AG04450 (cell line): ENCODE data around the gene FAM185A. TPM values are rescaled to one million over a fixed set of nuclear protein-coding genes. Genes with fewer than 3 reads are reported as not detected.
"Not testable (repeated sequence)": the region's sequence is repeated elsewhere in the genome, so short reads cannot be mapped to it uniquely, and the experiment has no call there.

Experiments
- CTCF ChIA-PET: fragments of 300-600, 350-600 bp; formaldehyde crosslinking; extraction: SDS; loops from one replicate; lab custom pipeline; 2022; ENCODE audit warnings: antibody characterized with exemption, inconsistent platforms; lab: Charles Lee
- POLR2A ChIA-PET: fragments of 350-600 bp; formaldehyde crosslinking; extraction: SDS; loops from one replicate; lab custom pipeline; 2021; ENCODE audit warnings: antibody characterized with exemption, inconsistent platforms; lab: Yijun Ruan, JAX
- DNase-seq: peaks from one replicate; pipeline ENCODE4 v3.0.0-alpha.2; 2011; ENCODE audit warnings: low read depth, low spot score
- H3K27ac ChIP-seq: one replicate; pipeline ENCODE4 v1.5.1; 2012; ENCODE audit warnings: low read depth, low read length, control low read depth
- H3K27me3 ChIP-seq: one replicate; pipeline ENCODE4 v1.6.0; 2012; ENCODE audit warnings: low read length; ENCODE audit not compliant: control insufficient read depth, insufficient read depth
- H3K4me3 ChIP-seq: 2 replicates; pipeline ENCODE4 v1.5.1; 2011; ENCODE audit warnings: mild to moderate bottlenecking, low read depth, low read length, control low read depth
- H3K9me3 ChIP-seq: 2 replicates; pipeline ENCODE4 v1.5.1; 2012; ENCODE audit warnings: low read length; ENCODE audit not compliant: control insufficient read depth, insufficient read depth
- CTCF ChIP-seq: IDR thresholded peaks from 2 replicates; pipeline ENCODE4 v1.5.1; 2011; ENCODE audit warnings: low read depth, low read length, control low read depth, inconsistent platforms
- polyA plus RNA-seq: library from polyadenylated mRNA; depleted of rRNA; stranded (reverse); fragments of >200 nt; gene quantifications from 2 replicates; pipeline ENCODE4 v1.2.3, GENCODE V29; 2011

Gene FAM185A
- polyA plus RNA-seq, 1 experiment: 4.0 TPM

GRCh38 chr7:102788770-102789169 is 40.0 kb downstream of the FAM185A start:
- POLR2A ChIA-PET, H3K9me3 ChIP-seq, DNase-seq, CTCF ChIA-PET, H3K4me3 ChIP-seq, H3K27ac ChIP-seq, H3K27me3 ChIP-seq: not testable (repeated sequence)

GRCh38 chr7:102790364-102791100 is 41.7 kb downstream of the FAM185A start:
- H3K27me3 ChIP-seq, DNase-seq, H3K4me3 ChIP-seq, H3K27ac ChIP-seq, CTCF ChIA-PET, H3K9me3 ChIP-seq, POLR2A ChIA-PET: not testable (repeated sequence)

- CTCF ChIA-PET, DNase-seq, H3K4me3 ChIP-seq, H3K27ac ChIP-seq, H3K27me3 ChIP-seq, POLR2A ChIA-PET, H3K9me3 ChIP-seq: not testable (repeated sequence)
Measured at GRCh38 chr7:102791367-102791766, 42.6 kb downstream of the FAM185A start.

- POLR2A ChIA-PET, H3K9me3 ChIP-seq, H3K27me3 ChIP-seq, H3K27ac ChIP-seq, CTCF ChIA-PET, DNase-seq, H3K4me3 ChIP-seq: not testable (repeated sequence)
Measured at GRCh38 chr7:102791831-102792230, 43.0 kb downstream of the FAM185A start.

GRCh38 chr7:102794567-102794966 is 45.8 kb downstream of the FAM185A start:
- DNase-seq, POLR2A ChIA-PET, H3K27me3 ChIP-seq, H3K4me3 ChIP-seq, CTCF ChIA-PET, H3K9me3 ChIP-seq, H3K27ac ChIP-seq: not testable (repeated sequence)

GRCh38 chr7:102795987-102796595 is 47.3 kb downstream of the FAM185A start:
- CTCF ChIA-PET, H3K27me3 ChIP-seq, POLR2A ChIA-PET, DNase-seq, H3K4me3 ChIP-seq, H3K27ac ChIP-seq, H3K9me3 ChIP-seq: not testable (repeated sequence)

GRCh38 chr7:102806613-102807012 is 57.8 kb downstream of the FAM185A start:
- DNase-seq: no peak
- POLR2A ChIA-PET: no interaction called here
- Histone ChIP-seq H3K27ac (no peak overlapping the region), H3K9me3 (no peaks in the 10 kb centered on the region), H3K4me3 (no peak overlapping the region), H3K27me3 (no peaks in the 10 kb centered on the region)
- TF ChIP-seq CTCF: no peak
- CTCF ChIA-PET: interaction anchor here (0.9 kb wide), 1 partner anchor 255 kb away, joined by 3 read pairs; no protein-coding TSS in a partner anchor

- ChIA-PET CTCF (interaction anchor here (1.3 kb wide), 1 partner anchor 251 kb away, joined by 5 read pairs; no protein-coding TSS in a partner anchor), POLR2A (no interaction called here)
- TF ChIP-seq CTCF: no peak
- Histone ChIP-seq H3K9me3 (no peaks in the 10 kb centered on the region), H3K4me3 (no peak overlapping the region), H3K27ac (no peak overlapping the region), H3K27me3 (no peaks in the 10 kb centered on the region)
- no peak for DNase-seq
Measured at GRCh38 chr7:102810916-102811315, 62.1 kb downstream of the FAM185A start.
